HTERT RPE-1 (cell line): ENCODE results near the gene SOX30.
"Not testable (repeated sequence)": the region's sequence is repeated elsewhere in the genome, so short reads cannot be mapped to it uniquely, and the experiment has no call there.

ENCODE experiments used
- in situ Hi-C: fragments of 300-500 bp; cut with MboI; formaldehyde crosslinking; loops from 4 replicates; pipeline ENCODE4 v1.14.3; 2020; ENCODE audit warnings: low sequenced_read_pairs

SOX30 gene

GRCh38 chr5:157652377-157652692 is at the start of gene SOX30:
TSS of gene SOX30 (minus strand) at chr5:157652438. CDS start at chr5:157652078, 360 bp downstream.
- in situ Hi-C loops = no loop called here

- in situ Hi-C loops = not testable (repeated sequence)
These were observed 46.4 kb upstream of the SOX30 start for GRCh38 chr5:157698674-157699073.

DNA sequence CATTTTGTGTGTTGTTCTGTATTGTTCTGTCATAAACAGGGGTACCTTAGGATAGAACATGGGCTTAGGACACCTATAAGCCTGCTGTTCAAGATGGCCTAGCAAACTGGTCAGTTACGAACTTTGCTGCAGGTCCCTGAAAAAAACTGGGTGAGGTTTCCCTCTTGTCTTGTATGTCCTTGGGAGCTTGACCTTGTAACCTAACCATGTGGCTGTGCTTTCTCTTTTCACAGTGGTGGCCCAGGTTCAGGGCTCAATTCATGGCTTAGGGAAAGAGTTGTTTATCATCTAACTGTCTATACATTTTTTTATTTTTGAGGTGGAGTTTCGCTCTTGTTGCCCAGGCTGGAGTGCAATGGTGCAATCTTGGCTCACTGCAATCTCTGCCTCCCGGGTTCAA is 43.9 kb upstream of the SOX30 start:
- in situ Hi-C loops = not testable (repeated sequence)

DNA sequence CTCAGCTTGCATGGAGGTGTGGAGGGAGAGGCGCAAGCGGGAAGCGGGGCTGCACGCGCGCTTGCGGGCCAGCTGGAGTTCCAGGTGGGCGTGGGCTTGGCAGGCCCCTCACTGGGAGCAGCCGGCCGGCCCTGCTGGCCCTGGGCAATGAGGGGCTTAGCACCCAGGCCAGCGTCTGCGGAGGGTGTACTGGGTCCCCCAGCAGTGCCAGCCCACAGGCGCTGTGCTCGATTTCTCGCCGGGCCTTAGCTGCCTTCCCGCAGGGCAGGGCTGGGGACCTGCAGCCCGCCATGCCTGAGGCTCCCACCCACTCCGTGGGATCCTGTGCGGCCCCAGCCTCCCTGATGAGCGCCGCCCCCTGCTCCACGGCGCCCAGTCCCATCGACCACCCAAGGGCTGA is 41.6 kb upstream of the SOX30 start:
- in situ Hi-C loops = not testable (repeated sequence)

DNA sequence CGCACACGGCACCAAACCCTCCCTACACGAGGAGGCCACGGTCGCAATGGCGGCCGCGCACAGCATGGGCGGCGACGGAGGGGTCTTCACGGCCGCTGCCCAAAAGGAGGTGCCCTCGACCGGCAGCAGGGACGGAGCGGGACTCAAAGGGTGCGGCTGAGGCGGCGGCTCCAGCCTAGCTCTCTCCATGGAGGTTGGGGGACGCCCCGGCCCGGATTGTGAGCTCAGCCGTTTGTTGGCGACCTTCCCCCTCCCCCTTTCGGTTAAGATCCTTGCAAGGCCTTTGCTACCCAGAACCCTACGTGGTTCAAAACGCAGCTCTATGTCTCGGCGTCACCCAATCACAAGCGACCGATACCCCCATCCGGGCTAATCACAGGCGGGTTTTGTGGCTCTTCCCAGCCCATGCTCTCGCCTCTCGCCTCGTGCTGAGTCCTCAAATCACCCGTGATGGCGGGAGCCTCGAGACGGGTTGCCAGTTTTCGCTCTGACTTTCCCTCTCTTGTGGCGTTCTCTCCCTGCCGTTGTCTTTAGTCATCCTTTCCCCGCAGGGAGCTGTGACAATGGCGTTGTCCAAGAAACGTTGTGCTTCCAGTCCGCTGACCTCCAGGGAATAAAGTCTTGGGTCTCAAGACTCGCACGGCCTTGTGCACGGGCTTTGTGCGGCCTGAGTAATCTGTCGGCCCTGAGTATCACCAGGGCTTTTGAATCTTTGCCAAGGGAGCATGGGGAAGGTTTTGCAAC is 38.6 kb upstream of the SOX30 start:
- in situ Hi-C loops = no loop called here

DNA sequence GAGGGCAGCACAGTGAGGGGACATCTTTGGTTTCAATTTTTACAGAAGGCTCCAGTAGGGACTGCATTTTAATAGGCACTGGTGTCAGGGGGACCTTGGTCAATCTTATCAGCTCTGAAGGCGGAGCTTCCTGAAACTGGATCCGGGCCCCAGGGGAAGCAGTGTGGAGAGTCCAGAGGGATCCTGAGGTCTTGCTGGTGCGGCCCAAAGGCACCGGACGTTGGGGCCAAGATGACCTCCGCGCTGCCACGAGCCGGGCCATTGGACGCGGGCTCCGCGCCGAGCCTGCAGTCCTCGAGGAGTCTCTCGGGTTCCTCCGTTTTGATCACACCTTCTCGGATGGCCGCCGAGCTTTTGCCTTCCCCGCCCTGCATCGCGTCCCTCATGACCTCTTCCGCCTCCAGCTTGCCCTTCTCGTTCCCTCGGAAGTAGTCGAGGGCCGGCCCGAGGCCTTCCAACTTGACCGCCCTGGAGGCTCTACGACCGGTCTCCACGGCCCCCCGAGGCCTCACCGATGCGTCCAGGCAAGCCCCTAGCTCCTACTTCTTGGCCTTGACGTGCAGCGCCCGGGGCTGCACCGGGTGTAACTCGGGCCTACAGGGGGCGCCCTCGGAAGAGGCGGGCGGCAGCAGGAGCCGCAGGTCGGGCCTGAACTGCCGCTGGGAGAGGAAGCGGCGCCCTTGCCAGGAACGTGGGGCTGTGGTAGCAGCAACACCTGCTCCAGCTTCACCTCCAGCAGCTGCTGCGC is 37.9 kb upstream of the SOX30 start:
- in situ Hi-C loops = no loop called here

GRCh38 chr5:157687198-157687554 is 34.9 kb upstream of the SOX30 start:
- in situ Hi-C loops = no loop called here

- in situ Hi-C loops = not testable (repeated sequence)
These were observed 34.3 kb upstream of the SOX30 start for GRCh38 chr5:157686276-157687197.

- in situ Hi-C loops = no loop called here
These were observed 30.0 kb upstream of the SOX30 start for GRCh38 chr5:157682257-157682656.

- in situ Hi-C loops = no loop called here
These were observed 28.8 kb upstream of the SOX30 start for GRCh38 chr5:157681048-157681447.

DNA sequence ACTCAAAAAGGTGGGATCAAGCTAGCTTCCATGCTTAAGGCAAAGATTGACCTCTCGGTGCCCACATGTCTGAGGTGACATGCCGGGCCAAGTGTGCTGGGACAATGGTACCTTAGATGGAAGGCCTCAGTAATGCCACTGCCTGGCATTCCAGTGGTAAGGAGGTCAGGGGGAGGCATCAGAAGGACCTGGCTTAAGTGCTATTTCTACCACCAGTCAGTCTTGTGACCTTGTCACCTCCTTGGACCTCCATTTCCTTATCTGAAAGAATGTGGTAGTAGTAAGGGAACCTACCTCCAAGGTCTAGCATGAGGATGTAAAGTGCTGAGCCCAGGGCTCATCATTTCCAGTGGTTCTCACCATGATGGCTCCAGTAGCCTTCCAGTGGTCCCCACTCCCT is 28.0 kb upstream of the SOX30 start:
- in situ Hi-C loops = no loop called here

DNA sequence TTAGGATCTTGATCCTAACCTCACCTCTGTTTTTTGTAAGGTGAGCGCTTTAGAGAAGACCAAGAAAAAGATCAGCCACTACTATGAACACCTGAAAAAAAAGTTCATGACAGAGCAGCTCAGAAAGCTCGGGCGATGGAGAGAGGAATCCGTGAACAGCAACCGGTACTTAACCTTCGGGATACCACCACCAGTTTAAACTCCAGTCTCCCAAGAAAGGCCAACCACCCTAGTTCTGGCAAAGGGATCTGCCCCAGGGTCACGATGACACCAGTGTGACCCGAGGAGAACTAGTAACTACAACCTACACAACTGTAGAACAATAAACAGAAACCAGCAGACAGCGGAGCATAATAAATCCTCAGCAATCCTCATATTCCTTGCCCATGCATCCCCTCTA is 27.6 kb upstream of the SOX30 start:
- in situ Hi-C loops = no loop called here

DNA sequence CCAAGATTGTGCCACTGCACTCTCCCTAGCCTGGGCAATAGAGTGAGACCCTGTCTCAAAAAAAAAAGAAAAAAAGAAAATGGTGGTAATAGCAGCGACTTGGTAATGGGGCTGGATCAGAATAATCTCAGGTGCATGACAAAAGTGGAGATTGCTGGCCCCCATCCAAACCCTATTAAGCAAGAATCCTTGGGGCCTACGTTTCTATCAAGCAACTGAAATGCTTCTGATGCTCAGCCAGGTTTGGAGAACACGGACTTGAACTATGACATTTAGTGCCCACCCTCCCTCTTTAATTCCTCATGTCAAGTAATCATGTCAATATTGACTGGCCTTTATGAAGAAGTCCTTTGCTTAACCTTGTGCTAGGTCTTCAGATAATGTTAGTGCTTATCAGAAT is 25.7 kb upstream of the SOX30 start:
- in situ Hi-C loops = no loop called here

- in situ Hi-C loops = not testable (repeated sequence)
These were observed 22.1 kb upstream of the SOX30 start for GRCh38 chr5:157674351-157674750.

DNA sequence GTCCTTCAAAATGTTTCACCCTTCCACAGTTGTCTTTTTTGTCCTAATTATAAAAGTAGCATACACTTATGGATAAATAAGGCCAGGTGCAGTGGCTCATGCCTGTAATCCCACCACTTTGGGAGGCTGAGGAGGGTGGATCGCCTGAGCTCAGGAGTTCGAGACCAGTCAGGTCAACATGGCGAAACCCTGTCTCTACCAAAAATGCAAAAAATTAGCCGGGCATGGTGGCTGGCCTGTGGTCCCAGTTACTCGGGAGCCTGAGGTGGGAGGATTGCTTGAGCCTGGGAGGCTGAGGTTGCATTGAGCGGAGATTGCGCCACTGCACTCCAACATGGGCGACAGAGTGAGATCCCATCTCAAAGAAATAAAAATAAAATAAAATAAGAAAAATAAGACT is 20.7 kb upstream of the SOX30 start:
- in situ Hi-C loops = no loop called here

- in situ Hi-C loops = no loop called here
These were observed 19.5 kb upstream of the SOX30 start for GRCh38 chr5:157671592-157672330.

- in situ Hi-C loops = no loop called here
These were observed 18.7 kb upstream of the SOX30 start, which contains the start of gene C5orf52 for GRCh38 chr5:157670662-157671591. TSS of gene C5orf52 (plus strand) at chr5:157671533. CDS start at chr5:157671615, 82 bp downstream.

- in situ Hi-C loops = no loop called here
These were observed 17.5 kb upstream of the SOX30 start for GRCh38 chr5:157669701-157670097.

- in situ Hi-C loops = no loop called here
These were observed 16.1 kb upstream of the SOX30 start for GRCh38 chr5:157668356-157668755.
